PC-3 (cell line): ENCODE measurements around the gene LRP1B. TPM values are rescaled to one million over a fixed set of nuclear protein-coding genes. Genes with fewer than 3 reads are reported as not detected.

ENCODE experiments used
- ATAC-seq: fragments of 200-7000 bp; cut with Tn5 transposase; 2 replicates; pipeline ENCODE4 v1.9.1; 2020; ENCODE audit warnings: mild to moderate bottlenecking, moderate library complexity
- BruUV-seq: library from RNA; stranded (reverse); fragments of 400-500 nt; replicated peaks from 2 replicates; lab custom pipeline; 2021; lab: Mats Ljungman, UMichigan
- CTCF ChIA-PET: fragments of 300-600 bp; sonication (Branson Sonifier 250); formaldehyde crosslinking; loops from one replicate; lab custom pipeline; 2022; ENCODE audit warnings: antibody characterized with exemption; lab: Charles Lee
- POLR2A ChIA-PET: fragments of 300-600 bp; sonication (Branson Sonifier 250); formaldehyde crosslinking; loops from one replicate; lab custom pipeline; 2022; ENCODE audit warnings: antibody characterized with exemption; ENCODE audit not compliant: unreplicated experiment; lab: Charles Lee
- DNase-seq: peaks from one replicate; pipeline ENCODE4 v3.0.0-alpha.2; 2015
- H2AFZ ChIP-seq: fragments of 300-600 bp; sonication (generic); 2 replicates; pipeline ENCODE4 v1.6.0; 2016; ENCODE audit warnings: antibody characterized with exemption, low read length
- H3F3A ChIP-seq: fragments of 300-600 bp; sonication (generic); one replicate; pipeline ENCODE4 v1.6.0; 2017; ENCODE audit warnings: antibody characterized with exemption, low read length, control low read depth, mild to moderate bottlenecking; ENCODE audit not compliant: unreplicated experiment
- H3K27ac ChIP-seq: fragments of 300-600 bp; sonication (generic); 2 replicates; pipeline ENCODE4 v1.5.1; 2016; ENCODE audit warnings: mild to moderate bottlenecking, low read length
- H3K27me3 ChIP-seq: fragments of 300-600 bp; sonication (generic); 2 replicates; pipeline ENCODE4 v1.6.1; 2016; ENCODE audit warnings: low read length, mixed read lengths
- H3K36me3 ChIP-seq: fragments of 300-600 bp; sonication (generic); 2 replicates; pipeline ENCODE4 v1.6.1; 2016; ENCODE audit warnings: low read depth, mixed run types, low read length, mixed read lengths
- H3K4me1 ChIP-seq: fragments of 300-600 bp; sonication (generic); 2 replicates; pipeline ENCODE4 v1.5.1; 2016; ENCODE audit warnings: low read length; ENCODE audit not compliant: insufficient read depth
- H3K4me2 ChIP-seq: fragments of 300-600 bp; sonication (generic); 2 replicates; pipeline ENCODE4 v1.6.0; 2016; ENCODE audit warnings: low read length
- H3K4me3 ChIP-seq: fragments of 300-600 bp; sonication (generic); 2 replicates; pipeline ENCODE4 v1.5.1; 2016; ENCODE audit warnings: mild to moderate bottlenecking, low read length, mixed read lengths
- H3K79me2 ChIP-seq: fragments of 300-600 bp; sonication (generic); 2 replicates; pipeline ENCODE4 v1.6.1; 2017; ENCODE audit warnings: low read length, mixed read lengths
- H3K9ac ChIP-seq: fragments of 300-600 bp; sonication (generic); 2 replicates; pipeline ENCODE4 v1.6.0; 2016; ENCODE audit warnings: mild to moderate bottlenecking, low read length
- H3K9me2 ChIP-seq: fragments of 300-600 bp; sonication (generic); replicated peaks from 2 replicates; pipeline ENCODE4 v1.6.1; 2016; ENCODE audit warnings: mixed run types, low read length, mixed read lengths
- H3K9me3 ChIP-seq: fragments of 300-600 bp; sonication (generic); 2 replicates; pipeline ENCODE4 v1.6.1; 2016; ENCODE audit warnings: low read length, mixed read lengths
- H4K20me1 ChIP-seq: fragments of 300-600 bp; sonication (generic); 2 replicates; pipeline ENCODE4 v1.6.1; 2016; ENCODE audit warnings: low read length, mixed read lengths
- CTCF ChIP-seq: fragments of 300-600 bp; sonication (generic); conservative IDR thresholded peaks from 2 replicates; pipeline ENCODE4 v1.5.1; 2017; ENCODE audit warnings: antibody characterized with exemption, low read depth, mild to moderate bottlenecking, low read length
- EZH2 ChIP-seq: fragments of 300-600 bp; sonication (generic); IDR thresholded peaks from one replicate; pipeline ENCODE4 v1.6.1; 2017; ENCODE audit warnings: antibody characterized with exemption, mild to moderate bottlenecking, low read length; ENCODE audit not compliant: unreplicated experiment
- EZH2phosphoT487 ChIP-seq: fragments of 300-600 bp; sonication (generic); IDR thresholded peaks from 2 replicates; pipeline ENCODE4 v1.6.1; 2018; ENCODE audit warnings: mild to moderate bottlenecking, antibody characterized with exemption, low read length, borderline replicate concordance
- intact Hi-C: fragments of 100-400 bp; cut with micrococcal nuclease; formaldehyde crosslinking; loops from 2 replicates; pipeline ENCODE4 v1.9.0; 2023
- total RNA-seq: library from RNA; depleted of rRNA; stranded (reverse); fragments of >200 nt; gene quantifications from 2 replicates; pipeline ENCODE4 v1.2.3, GENCODE V29; 2014

LRP1B gene
- total RNA-seq, 1 experiment from 2014 or later: 0.04 TPM

- no peak overlapping the region for H3K4me3 ChIP-seq
- ATAC-seq: no peak
- ChIA-PET POLR2A (no interaction called here), CTCF (no interaction called here)
- H3K9ac ChIP-seq: no peak overlapping the region
- no peaks in the 10 kb centered on the region for H3K9me2 ChIP-seq
- no peaks in the 10 kb centered on the region for H3F3A ChIP-seq
- H3K79me2 ChIP-seq: no peaks in the 10 kb centered on the region
- no peak overlapping the region for H2AFZ ChIP-seq
- H3K36me3 ChIP-seq: no peaks in the 10 kb centered on the region
- no peaks in the 10 kb centered on the region for H3K27me3 ChIP-seq
- no peaks in the 10 kb centered on the region for H3K4me1 ChIP-seq
- H3K9me3 ChIP-seq: no peaks in the 10 kb centered on the region
- intact Hi-C loops: no loop called here
- no TSS peak for BruUV-seq
- no peaks in the 10 kb centered on the region for H4K20me1 ChIP-seq
- H3K27ac ChIP-seq: no peak overlapping the region
- TF ChIP-seq EZH2phosphoT487 (no peak), CTCF (no peak), EZH2 (no peak)
- no peak overlapping the region for H3K4me2 ChIP-seq
- DNase-seq: no peak
Measured at GRCh38 chr2:140462990-140463389, 1667.8 kb downstream of the LRP1B start.

GRCh38 chr2:140457483-140457882 lies 1673.3 kb downstream of the LRP1B start:
- Histone ChIP-seq H3K9me3 (no peaks in the 10 kb centered on the region), H3K27me3 (no peaks in the 10 kb centered on the region), H2AFZ (no peak overlapping the region), H3F3A (no peaks in the 10 kb centered on the region), H3K9me2 (no peaks in the 10 kb centered on the region), H3K36me3 (no peaks in the 10 kb centered on the region), H3K4me1 (peaks cover 13% of the 10 kb centered on the region), H3K79me2 (no peaks in the 10 kb centered on the region), H3K9ac (no peak overlapping the region), H3K4me3 (no peak overlapping the region), H3K4me2 (no peak overlapping the region), H3K27ac (no peak overlapping the region), H4K20me1 (no peaks in the 10 kb centered on the region)
- TF ChIP-seq EZH2 (no peak), CTCF (no peak), EZH2phosphoT487 (no peak)
- intact Hi-C loops: no loop called here
- ChIA-PET POLR2A (no interaction called here), CTCF (no interaction called here)
- no TSS peak for BruUV-seq
- DNase-seq (no peak), ATAC-seq (no peak)

GRCh38 chr2:140455315-140455714 lies 1675.5 kb downstream of the LRP1B start:
- ChIA-PET CTCF (no interaction called here), POLR2A (no interaction called here)
- Histone ChIP-seq H2AFZ (no peak overlapping the region), H4K20me1 (no peaks in the 10 kb centered on the region), H3K9me3 (no peaks in the 10 kb centered on the region), H3K36me3 (no peaks in the 10 kb centered on the region), H3K9ac (no peak overlapping the region), H3K4me3 (no peak overlapping the region), H3K27me3 (no peaks in the 10 kb centered on the region), H3K4me1 (peaks cover 13% of the 10 kb centered on the region), H3K79me2 (no peaks in the 10 kb centered on the region), H3K4me2 (no peak overlapping the region), H3K27ac (no peak overlapping the region), H3K9me2 (no peaks in the 10 kb centered on the region), H3F3A (no peaks in the 10 kb centered on the region)
- BruUV-seq: no TSS peak
- TF ChIP-seq EZH2phosphoT487 (no peak), CTCF (no peak), EZH2 (no peak)
- no peak for ATAC-seq
- intact Hi-C loops: no loop called here
- no peak for DNase-seq
